Cardiac fibroblast (primary cell): Measurements from ENCODE around the gene SDHA.

ENCODE experiments used
- DNase-seq, 2 donors: peaks; one replicate each; pipeline versions ENCODE4 v3.0.0 to v3.0.0-alpha.2; 2010; ENCODE audit warnings: low read depth in 2 of 2
- H3K4me3 ChIP-seq, 2 donors: replicated peaks in 1 of 2; 1 replicate in 1 of 2; 2 replicates in 1 of 2; pipeline ENCODE4 v1.5.1; 2011; ENCODE audit warnings: low read depth in 2 of 2, low read length in 2 of 2, mild to moderate bottlenecking in 2 of 2, moderate library complexity in 1 of 2
- TF ChIP-seq, protein P1 (sequence below): IDR thresholded peaks from one replicate; pipeline ENCODE4 v1.5.1; 2011; ENCODE audit warnings: low read depth, mild to moderate bottlenecking, low read length, inconsistent platforms

Gene SDHA

DNA sequence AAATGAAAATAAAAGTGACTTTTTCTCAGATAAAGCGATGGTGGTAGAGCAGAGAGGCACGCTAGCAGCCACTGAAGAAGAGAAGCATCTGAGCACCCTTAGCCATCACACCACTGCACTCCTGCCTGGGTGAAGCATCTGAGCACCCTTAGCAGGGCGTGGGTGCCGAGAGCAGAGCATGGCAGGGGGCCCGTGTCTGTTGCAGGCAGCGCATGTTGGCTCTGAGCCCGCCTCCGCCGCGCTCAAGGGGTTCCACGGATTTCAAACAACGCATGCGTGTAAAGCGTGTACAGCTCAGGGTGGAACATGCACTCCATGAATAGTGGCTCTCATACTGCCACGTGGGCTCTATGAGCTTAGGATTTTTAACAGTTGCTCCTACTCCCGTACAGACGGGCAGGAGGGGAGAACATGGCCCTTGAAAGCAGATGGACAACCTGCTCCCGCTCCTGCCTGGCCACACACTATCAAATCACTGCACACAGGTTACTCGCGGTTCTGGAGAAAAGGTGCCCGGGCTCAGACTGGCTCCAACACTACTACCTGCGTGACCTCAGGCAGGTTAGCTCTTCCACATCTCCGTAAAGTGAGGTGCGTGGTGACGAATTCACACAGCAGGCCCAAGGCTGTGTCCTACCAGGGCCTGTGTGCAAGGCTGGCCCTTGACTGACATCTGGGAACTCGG, 14.7 kb upstream of the SDHA start:
- H3K4me3 ChIP-seq: no peak overlapping the region
- no peak for DNase-seq
- TF ChIP-seq, protein P1, sequence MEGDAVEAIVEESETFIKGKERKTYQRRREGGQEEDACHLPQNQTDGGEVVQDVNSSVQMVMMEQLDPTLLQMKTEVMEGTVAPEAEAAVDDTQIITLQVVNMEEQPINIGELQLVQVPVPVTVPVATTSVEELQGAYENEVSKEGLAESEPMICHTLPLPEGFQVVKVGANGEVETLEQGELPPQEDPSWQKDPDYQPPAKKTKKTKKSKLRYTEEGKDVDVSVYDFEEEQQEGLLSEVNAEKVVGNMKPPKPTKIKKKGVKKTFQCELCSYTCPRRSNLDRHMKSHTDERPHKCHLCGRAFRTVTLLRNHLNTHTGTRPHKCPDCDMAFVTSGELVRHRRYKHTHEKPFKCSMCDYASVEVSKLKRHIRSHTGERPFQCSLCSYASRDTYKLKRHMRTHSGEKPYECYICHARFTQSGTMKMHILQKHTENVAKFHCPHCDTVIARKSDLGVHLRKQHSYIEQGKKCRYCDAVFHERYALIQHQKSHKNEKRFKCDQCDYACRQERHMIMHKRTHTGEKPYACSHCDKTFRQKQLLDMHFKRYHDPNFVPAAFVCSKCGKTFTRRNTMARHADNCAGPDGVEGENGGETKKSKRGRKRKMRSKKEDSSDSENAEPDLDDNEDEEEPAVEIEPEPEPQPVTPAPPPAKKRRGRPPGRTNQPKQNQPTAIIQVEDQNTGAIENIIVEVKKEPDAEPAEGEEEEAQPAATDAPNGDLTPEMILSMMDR: no peak

DNA sequence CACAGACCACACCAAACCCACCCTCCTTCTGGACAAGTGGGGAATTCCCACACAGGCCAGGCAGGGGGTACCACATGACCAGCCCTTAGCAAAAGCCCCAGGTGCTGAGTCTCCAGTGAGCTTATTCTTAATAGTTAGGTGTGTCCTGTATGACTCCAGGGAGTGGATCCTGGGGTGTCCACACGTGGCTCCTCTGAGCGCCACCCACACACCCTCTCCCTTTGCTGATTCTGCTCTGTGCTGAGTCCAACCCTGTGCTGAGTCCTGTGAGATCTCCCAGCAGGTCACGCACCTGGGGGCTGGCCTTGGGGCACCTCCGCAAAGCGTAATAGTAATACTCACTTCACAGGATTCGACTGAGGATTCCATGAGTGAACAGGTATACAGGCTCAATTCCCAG, 14.1 kb upstream of the SDHA start:
- no peak for DNase-seq
- H3K4me3 ChIP-seq: no peak overlapping the region
- TF ChIP-seq, protein P1: no peak

DNA sequence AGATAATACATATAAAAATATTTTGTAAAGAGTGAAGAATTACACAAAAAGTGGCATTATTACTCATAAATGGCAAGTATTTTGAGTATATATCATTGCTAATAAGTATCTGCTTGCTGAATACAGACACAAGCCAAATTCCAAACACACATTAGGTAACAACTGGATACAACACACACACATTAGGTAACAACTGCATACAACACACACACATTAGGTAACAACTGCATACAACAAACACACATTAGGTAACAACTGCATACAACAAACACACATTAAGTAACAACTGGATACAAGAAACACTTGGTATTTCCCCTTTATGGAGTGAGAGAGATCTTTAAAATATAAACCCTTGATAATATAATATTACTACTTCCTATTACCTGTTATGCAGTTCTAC, 13.7 kb upstream of the SDHA start:
- H3K4me3 ChIP-seq: no peak overlapping the region
- no peak for DNase-seq
- TF ChIP-seq, protein P1: no peak

DNA sequence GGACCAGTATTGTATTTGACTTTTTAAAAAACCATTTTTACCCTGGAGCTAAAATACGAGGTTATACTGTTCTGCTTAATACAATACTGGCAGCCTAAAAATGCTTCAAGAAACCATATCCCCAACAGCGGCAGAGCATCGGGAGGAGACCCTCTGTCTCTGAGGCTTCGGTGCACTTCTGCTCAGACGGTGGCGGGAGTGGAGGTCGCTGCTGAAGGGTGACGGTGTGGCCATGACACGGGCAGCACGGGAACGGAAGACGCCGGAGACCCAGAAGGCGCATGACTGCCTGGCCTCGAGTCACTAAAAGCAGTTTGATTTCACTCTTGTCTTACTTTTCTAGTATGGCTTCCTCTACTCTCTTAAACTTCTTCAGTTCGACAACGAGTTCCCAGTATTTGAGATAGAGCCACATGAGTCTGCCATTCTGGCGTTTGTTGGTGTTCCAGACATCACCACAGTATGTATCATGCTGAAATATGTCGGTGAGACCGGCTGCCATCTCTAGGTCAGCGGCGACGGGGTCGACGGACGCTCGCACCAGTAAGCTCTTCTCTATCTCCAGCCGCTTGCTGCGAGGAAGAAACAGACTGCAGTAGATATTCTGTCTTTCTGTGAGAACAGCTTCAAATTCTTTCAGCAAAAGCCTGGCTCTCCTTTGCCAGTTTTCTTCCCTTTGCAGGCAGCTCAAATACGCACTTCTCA, 13.0 kb upstream of the SDHA start:
- no peak overlapping the region for H3K4me3 ChIP-seq
- TF ChIP-seq, protein P1: no peak
- no peak for DNase-seq

DNA sequence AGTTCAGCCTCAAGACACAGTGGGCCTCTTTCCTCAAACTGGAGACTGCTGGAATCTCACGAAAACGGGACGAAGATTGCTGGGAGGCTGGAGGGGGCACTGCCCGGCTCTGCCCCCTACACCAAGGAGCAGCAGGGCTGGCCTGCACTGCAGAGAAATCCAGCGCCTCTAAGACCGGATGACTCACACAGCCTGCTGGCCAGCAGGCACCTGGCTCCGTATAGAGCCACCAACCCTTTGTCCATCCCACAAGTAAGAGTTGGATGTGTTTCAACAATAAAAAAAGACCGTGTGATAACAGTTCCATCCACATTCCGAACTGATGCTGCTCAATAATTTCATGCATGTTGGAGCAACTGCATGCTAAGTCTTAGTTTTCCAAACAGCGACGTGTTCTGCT, 11.7 kb upstream of the SDHA start:
- no peak overlapping the region for H3K4me3 ChIP-seq
- peak; percentile 63 to 73 for DNase-seq
- TF ChIP-seq, protein P1: no peak

DNA sequence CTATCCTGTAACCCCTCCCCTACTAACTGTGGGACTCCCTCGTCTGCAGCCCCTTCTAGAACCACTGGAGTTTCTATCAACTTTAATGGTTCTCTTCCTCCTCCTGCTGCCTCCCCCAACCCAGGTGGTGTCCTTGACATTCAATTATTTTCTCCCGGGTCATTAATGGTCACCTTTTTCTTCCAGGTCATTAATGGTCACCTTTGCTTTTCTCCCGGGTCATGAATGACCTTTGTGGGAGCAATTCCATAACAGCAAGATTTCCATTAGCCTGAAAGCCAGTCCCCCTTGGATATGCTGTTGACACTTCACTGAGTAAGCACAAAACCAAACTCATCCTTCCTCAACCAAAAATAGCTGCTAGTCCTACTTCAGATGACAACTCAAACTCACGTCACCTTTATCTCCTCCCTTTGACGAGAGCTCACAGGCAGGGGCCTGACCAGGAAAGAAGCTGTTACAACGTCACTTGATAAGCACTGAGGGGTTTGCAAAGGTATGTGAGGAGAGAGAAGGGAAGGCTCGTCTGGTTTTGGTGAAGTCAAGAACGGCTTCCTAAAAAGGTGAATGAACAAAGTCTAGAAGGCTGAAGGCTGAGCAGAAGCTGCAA, 11.1 kb upstream of the SDHA start:
- no peak overlapping the region for H3K4me3 ChIP-seq
- DNase-seq: peak in 1 of 2 donors; percentile 31
- TF ChIP-seq, protein P1: no peak
